T-cell (primary cell): ENCODE results near the gene ANKIB1. TPM values are rescaled to one million over a fixed set of nuclear protein-coding genes. Genes with fewer than 3 reads are reported as not detected.

Experiments
- ATAC-seq, 4 experiments: fragments of 200-7000 bp in 3 of 4; fragments of 150-1000 bp in 1 of 4; cut with Tn5 transposase; replicated peaks in 1 of 4; 1 replicate in 3 of 4; 2 replicates in 1 of 4; pipeline ENCODE4 v1.10.0; 2021; ENCODE audit warnings: moderate library complexity in 3 of 4, mild to moderate bottlenecking in 2 of 4, moderate number of reproducible peaks in 1 of 4
- CTCF ChIA-PET, 2 donors: fragments of 300-600 bp; sonication (Branson Sonifier 250); formaldehyde crosslinking; loops; one replicate each; lab custom pipeline; 2022; ENCODE audit warnings: antibody characterized with exemption in 2 of 2; lab: Charles Lee
- POLR2A ChIA-PET, 2 donors: fragments of 300-600 bp; sonication (Branson Sonifier 250); formaldehyde crosslinking; loops; one replicate each; lab custom pipeline; 2022; ENCODE audit warnings: antibody characterized with exemption in 2 of 2; lab: Charles Lee
- DNase-seq, 35 experiments: peaks; one replicate each; pipeline versions ENCODE4 v3.0.0 to v3.0.0-alpha.2; 2013 to 2023
- H3K27ac ChIP-seq: one replicate; pipeline ENCODE4 v1.5.1; 2013; ENCODE audit warnings: low read length
- H3K27me3 ChIP-seq, 2 experiments: replicated peaks in 1 of 2; 1 replicate in 1 of 2; 2 replicates in 1 of 2; pipeline versions ENCODE4 v1.6.1 to v1.7.0; 2013; ENCODE audit warnings: low read length in 1 of 2, mixed read lengths in 1 of 2; ENCODE audit not compliant: control insufficient read depth in 2 of 2, insufficient read depth in 2 of 2; ENCODE audit errors: extremely low read depth in 1 of 2
- H3K36me3 ChIP-seq, 2 donors: 1 replicate in 1 of 2; 2 replicates in 1 of 2; pipeline versions ENCODE4 v1.6.1 to v1.7.0; 2013; ENCODE audit warnings: low read length in 1 of 2; ENCODE audit not compliant: control insufficient read depth in 2 of 2, insufficient read depth in 1 of 2; ENCODE audit errors: extremely low read depth in 1 of 2
- H3K4me1 ChIP-seq, 2 experiments: 1 replicate in 1 of 2; 2 replicates in 1 of 2; pipeline versions ENCODE4 v1.6.1 to v1.7.0; 2013; ENCODE audit warnings: low read length in 2 of 2, mixed read lengths in 1 of 2; ENCODE audit not compliant: insufficient read depth in 2 of 2, control insufficient read depth in 1 of 2; ENCODE audit errors: extremely low read depth in 1 of 2
- H3K4me3 ChIP-seq, 2 donors: 1 replicate in 1 of 2; 2 replicates in 1 of 2; pipeline versions ENCODE4 v1.5.1 to v1.7.0; 2013; ENCODE audit warnings: mild to moderate bottlenecking in 2 of 2, low read length in 1 of 2, moderate library complexity in 1 of 2; ENCODE audit not compliant: control insufficient read depth in 1 of 2; ENCODE audit errors: extremely low read depth in 1 of 2
- H3K9me3 ChIP-seq: 2 replicates; pipeline ENCODE4 v1.7.0; 2013
- H3K27ac Mint-ChIP-seq, 2 donors: one replicate each; pipeline ENCODE4 v1.8.0; 2020 to 2021; ENCODE audit warnings: mild to moderate bottlenecking in 2 of 2, mixed read lengths in 2 of 2
- H3K27me3 Mint-ChIP-seq, 2 donors: one replicate each; pipeline ENCODE4 v1.8.0; 2021 to 2022; ENCODE audit warnings: mixed read lengths in 2 of 2
- H3K36me3 Mint-ChIP-seq: one replicate; pipeline ENCODE4 v1.8.0; 2021; ENCODE audit warnings: mixed read lengths
- H3K4me1 Mint-ChIP-seq, 3 donors: one replicate each; pipeline ENCODE4 v1.8.0; 2020 to 2022; ENCODE audit warnings: mixed read lengths in 3 of 3, mild to moderate bottlenecking in 1 of 3
- H3K4me3 Mint-ChIP-seq, 3 donors: one replicate each; pipeline ENCODE4 v1.8.0; 2020 to 2022; ENCODE audit warnings: mild to moderate bottlenecking in 3 of 3, mixed read lengths in 3 of 3, moderate library complexity in 3 of 3
- H3K9me3 Mint-ChIP-seq, 3 donors: one replicate each; pipeline ENCODE4 v1.8.0; 2020 to 2022; ENCODE audit warnings: mixed read lengths in 3 of 3
- WGBS: methylation state at CpG from one replicate; pipeline ENCODE4 v1.1.5; 2013; ENCODE audit warnings: missing lambda C conversion rate; ENCODE audit not compliant: insufficient coverage; 5-methylcytosine and 5-hydroxymethylcytosine counted together
- total RNA-seq, 35 experiments: library from RNA in 6 of 35; stranded (reverse) in 6 of 35; fragments of 120-200 nt in 1 of 35; gene quantifications; one replicate each; pipeline versions ENCODE4 v1.2.1 to v1.2.4 and lab custom pipeline; 2013 to 2026

The ANKIB1 gene
- total RNA-seq, 5 donors from 2014 or later (not counting 1 experiment from before 2014, with no cell fraction given), result 59.8 to 86.0 (median 62.5) TPM

- no peak overlapping the region for H3K4me3 ChIP-seq
- no peak for DNase-seq
- H3K27me3 ChIP-seq, result no peaks in the 10 kb centered on the region
- Mint-ChIP-seq H3K27ac (no peak overlapping the region), H3K27me3 (no peaks in the 10 kb centered on the region), H3K4me3 (no peak overlapping the region), H3K9me3 (no peaks in the 10 kb centered on the region), H3K4me1 (peaks cover 0 to 2% (median 0%) of the 10 kb centered on the region in 3 donors), H3K36me3 (peaks cover 23% of the 10 kb centered on the region)
- H3K27ac ChIP-seq, result no peak overlapping the region
- POLR2A ChIA-PET, result interaction anchor here in 1 of 2 donors (0.7 kb wide), 1 partner anchor 78 kb away, joined by 4 read pairs; no protein-coding TSS in a partner anchor
- H3K4me1 ChIP-seq, result no peaks in the 10 kb centered on the region
- peaks cover 3 to 4% of the 10 kb centered on the region in 2 donors for H3K36me3 ChIP-seq
- WGBS, result no CpG with 5 or more reads among the region's 2 CpGs
- CTCF ChIA-PET, result no interaction called here
- H3K9me3 ChIP-seq, result no peaks in the 10 kb centered on the region
- no peak for ATAC-seq
Observed at GRCh38 chr7:92325858-92326257, 80.1 kb downstream of the ANKIB1 start.

- Mint-ChIP-seq H3K27ac (no peak overlapping the region), H3K4me3 (no peak overlapping the region), H3K27me3 (no peaks in the 10 kb centered on the region), H3K9me3 (peaks cover 0 to 4% (median 0%) of the 10 kb centered on the region in 3 donors), H3K36me3 (peaks cover 43% of the 10 kb centered on the region), H3K4me1 (peaks cover 0 to 3% (median 0%) of the 10 kb centered on the region in 3 donors)
- H3K27me3 ChIP-seq, result no peaks in the 10 kb centered on the region
- no peaks in the 10 kb centered on the region for H3K4me1 ChIP-seq
- no peak for ATAC-seq
- WGBS, result 100% methylated on average over 1 of the region's 4 CpGs
- no peak overlapping the region for H3K27ac ChIP-seq
- ChIA-PET POLR2A (interaction anchor here in 1 of 2 donors (0.7 kb wide), 1 partner anchor 169 kb away, joined by 4 read pairs; no protein-coding TSS in a partner anchor), CTCF (no interaction called here)
- H3K36me3 ChIP-seq, result peaks cover 4 to 6% of the 10 kb centered on the region in 2 donors
- H3K4me3 ChIP-seq, result no peak overlapping the region
- no peak for DNase-seq
- H3K9me3 ChIP-seq, result peaks cover 2% of the 10 kb centered on the region
Observed at GRCh38 chr7:92330835-92331438, 85.2 kb downstream of the ANKIB1 start.

- 100% methylated on average over 1 of the region's 4 CpGs for WGBS
- no peaks in the 10 kb centered on the region for H3K27me3 Mint-ChIP-seq
- H3K4me3 ChIP-seq, result no peak overlapping the region
- H3K27ac ChIP-seq, result no peak overlapping the region
- H3K4me1 Mint-ChIP-seq, result peaks cover 0 to 4% (median 0%) of the 10 kb centered on the region in 3 donors
- ChIA-PET CTCF (interaction anchor here in 1 of 2 donors (0.6 to 1.0 kb wide), 2 partner anchors 88 to 185 kb away, joined by 3 to 4 read pairs; no protein-coding TSS in a partner anchor), POLR2A (no interaction called here)
- H3K9me3 ChIP-seq, result peaks cover 2% of the 10 kb centered on the region
- peaks cover 0 to 4% (median 0%) of the 10 kb centered on the region in 3 donors for H3K9me3 Mint-ChIP-seq
- peaks cover 44% of the 10 kb centered on the region for H3K36me3 Mint-ChIP-seq
- no peak overlapping the region for H3K27ac Mint-ChIP-seq
- no peak overlapping the region for H3K4me3 Mint-ChIP-seq
- ATAC-seq (no peak), DNase-seq (no peak)
- peaks cover 4 to 6% of the 10 kb centered on the region in 2 donors for H3K36me3 ChIP-seq
- no peaks in the 10 kb centered on the region for H3K4me1 ChIP-seq
- H3K27me3 ChIP-seq, result no peaks in the 10 kb centered on the region
Observed at GRCh38 chr7:92331508-92331907, 85.7 kb downstream of the ANKIB1 start.

- Histone ChIP-seq H3K36me3 (peaks cover 4 to 6% of the 10 kb centered on the region in 2 donors), H3K4me3 (no peak overlapping the region), H3K4me1 (no peaks in the 10 kb centered on the region), H3K9me3 (peaks cover 2% of the 10 kb centered on the region), H3K27ac (no peak overlapping the region), H3K27me3 (no peaks in the 10 kb centered on the region)
- Mint-ChIP-seq H3K27ac (no peak overlapping the region), H3K9me3 (peaks cover 0 to 4% (median 0%) of the 10 kb centered on the region in 3 donors), H3K4me1 (peaks cover 0 to 4% (median 0%) of the 10 kb centered on the region in 3 donors), H3K4me3 (no peak overlapping the region), H3K27me3 (no peaks in the 10 kb centered on the region), H3K36me3 (peaks cover 43% of the 10 kb centered on the region)
- ChIA-PET POLR2A (no interaction called here), CTCF (interaction anchor here (1.0 kb wide), 2 partner anchors 129 to 184 kb away, joined by 3 to 4 read pairs; no protein-coding TSS in a partner anchor)
- WGBS, result 100% methylated on average over 3 of the region's 3 CpGs
- DNase-seq (no peak), ATAC-seq (no peak)
Observed at GRCh38 chr7:92332782-92333181, 87.0 kb downstream of the ANKIB1 start.

GRCh38 chr7:92333866-92334265, 88.1 kb downstream of the ANKIB1 start:
- H3K27me3 ChIP-seq, result no peaks in the 10 kb centered on the region
- H3K36me3 Mint-ChIP-seq, result peaks cover 41% of the 10 kb centered on the region
- POLR2A ChIA-PET, result no interaction called here
- no peaks in the 10 kb centered on the region for H3K27me3 Mint-ChIP-seq
- H3K4me3 Mint-ChIP-seq, result no peak overlapping the region
- no peak overlapping the region for H3K4me3 ChIP-seq
- H3K36me3 ChIP-seq, result peaks cover 4 to 6% of the 10 kb centered on the region in 2 donors
- no peak overlapping the region for H3K27ac Mint-ChIP-seq
- peaks cover 2% of the 10 kb centered on the region for H3K9me3 ChIP-seq
- DNase-seq (no peak), ATAC-seq (no peak)
- no peaks in the 10 kb centered on the region for H3K4me1 ChIP-seq
- peaks cover 0 to 4% (median 0%) of the 10 kb centered on the region in 3 donors for H3K9me3 Mint-ChIP-seq
- CTCF ChIA-PET, result no interaction called here
- peaks cover 0 to 4% (median 0%) of the 10 kb centered on the region in 3 donors for H3K4me1 Mint-ChIP-seq
- no peak overlapping the region for H3K27ac ChIP-seq

- Histone ChIP-seq H3K9me3 (peaks cover 2% of the 10 kb centered on the region), H3K36me3 (peaks cover 0 to 2% of the 10 kb centered on the region in 2 donors), H3K27me3 (no peaks in the 10 kb centered on the region), H3K27ac (no peak overlapping the region), H3K4me1 (no peaks in the 10 kb centered on the region), H3K4me3 (no peak overlapping the region)
- Mint-ChIP-seq H3K9me3 (peaks cover 0 to 4% (median 0%) of the 10 kb centered on the region in 3 donors), H3K27me3 (no peaks in the 10 kb centered on the region), H3K36me3 (peaks cover 45% of the 10 kb centered on the region), H3K4me3 (no peak overlapping the region), H3K27ac (no peak overlapping the region), H3K4me1 (peaks cover 0 to 4% (median 0%) of the 10 kb centered on the region in 3 donors)
- POLR2A ChIA-PET, result no interaction called here
- CTCF ChIA-PET, result interaction anchor here (0.5 to 1.4 kb wide), 2 partner anchors 10 to 892 kb away, joined by 3 read pairs; no protein-coding TSS in a partner anchor
- ATAC-seq (no peak), DNase-seq (no peak)
Observed at GRCh38 chr7:92335574-92335973, 89.8 kb downstream of the ANKIB1 start.
